IMR-90 (cell line): ENCODE results near the gene PLEKHG5. TPM values are rescaled to one million over a fixed set of nuclear protein-coding genes. Genes with fewer than 3 reads are reported as not detected.

ENCODE experiments used
- ATAC-seq: fragments of 200-7000 bp; cut with Tn5 transposase; 2 replicates; pipeline ENCODE4 v1.9.1; 2020; ENCODE audit warnings: low read depth, mild to moderate bottlenecking, moderate library complexity
- BruUV-seq: library from RNA; stranded (reverse); fragments of 400-500 nt; replicated peaks from 2 replicates; lab custom pipeline; 2021; lab: Mats Ljungman, UMichigan
- CTCF ChIA-PET: fragments of 300-600 bp; formaldehyde crosslinking; extraction: SDS; loops from one replicate; lab custom pipeline; 2021; ENCODE audit warnings: antibody characterized with exemption; lab: Yijun Ruan, JAX
- POLR2A ChIA-PET: fragments of 300-600 bp; sonication (Branson Sonifier 250); formaldehyde crosslinking; loops from one replicate; lab custom pipeline; 2022; ENCODE audit warnings: antibody characterized with exemption; ENCODE audit not compliant: unreplicated experiment; lab: Charles Lee
- DNase-seq: peaks from one replicate; pipeline ENCODE4 v3.0.0; 2013
- H2AFZ ChIP-seq: replicated peaks from 2 replicates; pipeline ENCODE3; 2013; ENCODE audit warnings: low read length, mild to moderate bottlenecking; ENCODE audit not compliant: poor library complexity
- H2AK5ac ChIP-seq: 2 replicates; pipeline ENCODE4 v1.6.1; 2013; ENCODE audit warnings: low read depth, low read length, inconsistent platforms
- H2AK9ac ChIP-seq: replicated peaks from 2 replicates; pipeline ENCODE3; 2013; ENCODE audit warnings: mild to moderate bottlenecking, low read depth, low read length, moderate library complexity; ENCODE audit not compliant: poor library complexity
- H2BK120ac ChIP-seq: 2 replicates; pipeline ENCODE4 v1.6.1; 2013; ENCODE audit warnings: low read depth, low read length, inconsistent platforms
- H2BK15ac ChIP-seq: 3 replicates; pipeline ENCODE4 v1.6.1; 2013; ENCODE audit warnings: low read depth, low read length, inconsistent platforms
- H2BK20ac ChIP-seq: 2 replicates; pipeline ENCODE4 v1.6.1; 2013; ENCODE audit warnings: low read depth, mild to moderate bottlenecking, inconsistent platforms, low read length, moderate library complexity
- H2BK5ac ChIP-seq: 2 replicates; pipeline ENCODE4 v1.6.1; 2013; ENCODE audit warnings: mild to moderate bottlenecking, low read depth, low read length, inconsistent platforms; ENCODE audit not compliant: poor library complexity, severe bottlenecking
- H3K14ac ChIP-seq: replicated peaks from 2 replicates; pipeline ENCODE4 v1.6.1; 2013; ENCODE audit warnings: low read depth, low read length, inconsistent platforms
- H3K18ac ChIP-seq: 2 replicates; pipeline ENCODE4 v1.6.1; 2013; ENCODE audit warnings: low read depth, low read length, control low read depth
- H3K23ac ChIP-seq: 2 replicates; pipeline ENCODE4 v1.6.1; 2013; ENCODE audit warnings: low read depth, low read length, inconsistent platforms
- H3K27ac ChIP-seq: 2 replicates; pipeline ENCODE4 v1.5.1; 2013; ENCODE audit warnings: mild to moderate bottlenecking, control low read depth, low read length; ENCODE audit not compliant: insufficient read depth
- H3K27me3 ChIP-seq: 2 replicates; pipeline ENCODE4 v1.6.1; 2013; ENCODE audit warnings: low read length; ENCODE audit not compliant: control insufficient read depth, insufficient read depth
- H3K36me3 ChIP-seq: 2 replicates; pipeline ENCODE4 v1.6.1; 2013; ENCODE audit warnings: low read length, mixed read lengths; ENCODE audit not compliant: control insufficient read depth, insufficient read depth
- H3K4ac ChIP-seq: 2 replicates; pipeline ENCODE4 v1.6.1; 2013; ENCODE audit warnings: low read depth, low read length, inconsistent platforms
- H3K4me1 ChIP-seq: 2 replicates; pipeline ENCODE4 v1.6.1; 2013; ENCODE audit warnings: low read length, mixed read lengths; ENCODE audit not compliant: control insufficient read depth, insufficient read depth
- H3K4me2 ChIP-seq: 2 replicates; pipeline ENCODE4 v1.6.1; 2013; ENCODE audit warnings: low read depth, mild to moderate bottlenecking, control low read depth, low read length, moderate library complexity
- H3K4me3 ChIP-seq: 2 replicates; pipeline ENCODE4 v1.5.1; 2013; ENCODE audit warnings: low read depth, mild to moderate bottlenecking, control low read depth, low read length, moderate library complexity; ENCODE audit not compliant: insufficient read depth
- H3K56ac ChIP-seq: 2 replicates; pipeline ENCODE4 v1.6.1; 2013; ENCODE audit warnings: low read length, inconsistent platforms; ENCODE audit not compliant: insufficient read depth; ENCODE audit errors: extremely low read depth
- H3K79me1 ChIP-seq, 2 experiments: 2 replicates each; pipeline ENCODE4 v1.6.1; 2013; ENCODE audit warnings: low read length in 2 of 2, inconsistent platforms in 1 of 2, low read depth in 1 of 2
- H3K9ac ChIP-seq: 2 replicates; pipeline ENCODE4 v1.6.1; 2013; ENCODE audit warnings: low read depth, low read length, control low read depth
- H3K9me1 ChIP-seq: 2 replicates; pipeline ENCODE4 v1.6.1; 2013; ENCODE audit warnings: low read length, inconsistent platforms; ENCODE audit not compliant: insufficient read depth
- H3K9me3 ChIP-seq: 2 replicates; pipeline ENCODE4 v1.6.1; 2013; ENCODE audit warnings: low read length; ENCODE audit not compliant: control insufficient read depth, insufficient read depth
- H4K20me1 ChIP-seq: 2 replicates; pipeline ENCODE4 v1.6.1; 2013; ENCODE audit warnings: low read length, inconsistent platforms; ENCODE audit not compliant: insufficient read depth
- H4K5ac ChIP-seq: 2 replicates; pipeline ENCODE4 v1.6.1; 2013; ENCODE audit warnings: mild to moderate bottlenecking, low read depth, low read length, control low read depth
- H4K8ac ChIP-seq, 2 experiments: 2 replicates each; pipeline ENCODE4 v1.6.1; 2013; ENCODE audit warnings: low read depth in 2 of 2, low read length in 2 of 2, control low read depth in 1 of 2, inconsistent platforms in 1 of 2
- H4K91ac ChIP-seq: 2 replicates; pipeline ENCODE4 v1.6.1; 2013; ENCODE audit warnings: low read depth, low read length, inconsistent platforms; ENCODE audit not compliant: insufficient read depth
- CHD1 ChIP-seq: IDR thresholded peaks from 2 replicates; pipeline ENCODE4 v1.6.1; 2012; ENCODE audit warnings: low read depth, low read length, improper control_type of control experiment
- CTCF ChIP-seq: conservative IDR thresholded peaks from 2 replicates; pipeline ENCODE4 v1.5.1; 2012; ENCODE audit warnings: mild to moderate bottlenecking, low read depth, low read length, improper control_type of control experiment
- FOS ChIP-seq: fragments of 150-350 bp; IDR thresholded peaks from 2 replicates; pipeline ENCODE4 v1.6.1; 2016; ENCODE audit warnings: low read depth, low read length
- MAFK ChIP-seq: IDR thresholded peaks from 2 replicates; pipeline ENCODE4 v1.6.1; 2012; ENCODE audit warnings: low read depth, low read length, improper control_type of control experiment
- MAZ ChIP-seq: IDR thresholded peaks from 2 replicates; pipeline ENCODE4 v1.6.1; 2012; ENCODE audit warnings: low read depth, mild to moderate bottlenecking, low read length, improper control_type of control experiment, moderate library complexity, borderline replicate concordance
- RAD21 ChIP-seq: IDR thresholded peaks from 2 replicates; pipeline ENCODE4 v1.6.1; 2012; ENCODE audit warnings: low read length, improper control_type of control experiment
- RCOR1 ChIP-seq: IDR thresholded peaks from 2 replicates; pipeline ENCODE4 v1.6.1; 2012; ENCODE audit warnings: mild to moderate bottlenecking, low read length, improper control_type of control experiment; ENCODE audit not compliant: insufficient replicate concordance
- RFX5 ChIP-seq: IDR thresholded peaks from 2 replicates; pipeline ENCODE4 v1.8.0; 2012; ENCODE audit warnings: low read depth, mild to moderate bottlenecking, low read length, moderate library complexity
- SMC3 ChIP-seq: fragments of 150-350 bp; IDR thresholded peaks from 2 replicates; pipeline ENCODE4 v1.6.1; 2016; ENCODE audit warnings: low read depth, mild to moderate bottlenecking, antibody characterized with exemption, low read length, moderate library complexity
- WGBS, 2 experiments: methylation state at CpG; one replicate each; pipeline versions ENCODE4 v1.1.5 to v1.1.7; 2013; ENCODE audit warnings: missing lambda C conversion rate in 2 of 2; ENCODE audit not compliant: insufficient read length in 1 of 2; ENCODE audit errors: extremely low coverage in 2 of 2; 5-methylcytosine and 5-hydroxymethylcytosine counted together
- dilution Hi-C: fragments of 300-500 bp; cut with HindIII; formaldehyde crosslinking; loops from one replicate; pipeline ENCODE4 v1.14.3; 2018; ENCODE audit warnings: low sequenced_read_pairs; ENCODE audit not compliant: unreplicated experiment
- in situ Hi-C: fragments of 300-500 bp; cut with MboI; formaldehyde crosslinking; loops from 3 replicates; pipeline ENCODE4 v1.14.3; 2019; ENCODE audit warnings: low sequenced_read_pairs, inconsistent platforms, mixed read lengths
- intact Hi-C: fragments of 100-400 bp; cut with micrococcal nuclease; formaldehyde crosslinking; loops from 2 replicates; pipeline ENCODE4 v1.10.0; 2022
- polyA plus RNA-seq, 3 experiments: library from polyadenylated mRNA; depleted of rRNA; stranded (reverse); fragments of >200 nt; gene quantifications; 2 replicates each; pipeline ENCODE4 v1.2.3, GENCODE V29; 2012; ENCODE audit warnings: low replicate concordance in 1 of 3
- total RNA-seq: library from RNA; depleted of rRNA; stranded (reverse); fragments of >200 nt; gene quantifications from 2 replicates; pipeline ENCODE4 v1.2.3, GENCODE V29; 2012

The PLEKHG5 gene
- total and polyA plus RNA-seq, 2 of the 4 experiments (the other 2 are of a cell fraction), result 4.8 to 11.6 TPM

DNA sequence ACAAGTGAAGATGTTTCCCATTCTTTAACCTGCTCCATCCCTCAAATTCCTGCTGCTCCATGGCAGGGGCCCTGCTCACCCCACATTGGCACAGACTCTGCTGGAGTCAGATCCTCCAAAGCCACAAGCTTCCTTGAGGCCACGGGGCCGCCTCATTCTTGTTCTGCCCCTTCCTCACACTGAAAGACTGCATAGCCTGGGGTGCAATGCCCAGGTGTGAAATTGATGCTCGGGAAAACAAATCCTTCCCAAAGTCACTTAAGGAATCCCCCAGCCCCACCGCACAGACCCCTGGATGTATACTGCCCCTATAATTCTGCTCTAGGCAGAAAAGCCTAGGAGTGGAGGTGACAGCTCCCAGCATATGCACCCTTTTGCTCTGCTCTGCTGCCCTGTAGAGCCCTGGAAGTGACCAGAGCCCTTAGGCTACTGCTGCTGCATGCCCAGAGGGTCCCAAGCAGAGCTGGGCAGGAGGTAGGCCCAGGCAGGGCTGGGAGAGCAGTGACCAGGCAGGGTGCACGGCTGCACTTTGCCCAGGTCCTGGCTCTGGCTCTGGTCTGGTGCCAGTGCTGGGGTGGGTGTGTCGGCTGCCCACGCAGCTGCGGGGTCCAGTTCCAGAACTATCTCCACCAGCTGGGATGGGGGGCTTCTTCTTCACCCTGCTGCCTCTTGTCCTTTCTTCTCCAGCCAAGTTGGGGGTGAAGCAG, 73.4 kb downstream of the PLEKHG5 start:
- H2AK9ac ChIP-seq, result no peak overlapping the region
- H3K23ac ChIP-seq, result no peak overlapping the region
- no peak for DNase-seq
- H3K4me2 ChIP-seq, result no peak overlapping the region
- H3K14ac ChIP-seq, result no peak overlapping the region
- no peak overlapping the region for H3K4me3 ChIP-seq
- TF ChIP-seq SMC3 (no peak), RCOR1 (no peak), CTCF (no peak), RFX5 (no peak), FOS (no peak), RAD21 (no peak), MAFK (no peak), MAZ (no peak), CHD1 (no peak)
- H3K79me1 ChIP-seq, result no peaks in the 10 kb centered on the region
- intact Hi-C loops (no loop called here), dilution Hi-C loops (no loop called here), in situ Hi-C loops (no loop called here)
- no peak overlapping the region for H2BK20ac ChIP-seq
- H3K9me3 ChIP-seq, result no peaks in the 10 kb centered on the region
- no peak overlapping the region for H4K91ac ChIP-seq
- H3K4me1 ChIP-seq, result peaks cover 2% of the 10 kb centered on the region
- no peak overlapping the region for H2BK15ac ChIP-seq
- no peak overlapping the region for H2BK120ac ChIP-seq
- H4K5ac ChIP-seq, result no peak overlapping the region
- ATAC-seq, result no peak
- H2AFZ ChIP-seq, result peak overlapping the region; percentile 5
- H3K27me3 ChIP-seq, result peaks cover 71% of the 10 kb centered on the region
- H3K4ac ChIP-seq, result no peak overlapping the region
- BruUV-seq, result no TSS peak
- no peak overlapping the region for H2BK5ac ChIP-seq
- H4K20me1 ChIP-seq, result peaks cover under 1% of the 10 kb centered on the region; the same call in 1 of the 2 replicates
- H3K56ac ChIP-seq, result no peak overlapping the region
- H3K36me3 ChIP-seq, result no peaks in the 10 kb centered on the region
- ChIA-PET CTCF (no interaction called here), POLR2A (no interaction called here)
- no peak overlapping the region for H4K8ac ChIP-seq
- no peaks in the 10 kb centered on the region for H3K9me1 ChIP-seq
- H3K9ac ChIP-seq, result no peak overlapping the region
- H3K27ac ChIP-seq, result no peak overlapping the region
- WGBS, 2 experiments, result no CpG with 5 or more reads among the region's 8 CpGs
- H3K18ac ChIP-seq, result no peak overlapping the region
- H2AK5ac ChIP-seq, result no peak overlapping the region
